HG03558 (cell line): Measurements from ENCODE around the gene P2RX5.
"Not testable (repeated sequence)": the region's sequence is repeated elsewhere in the genome, so short reads cannot be mapped to it uniquely, and the experiment has no call there.

Source experiments
- ATAC-seq: cut with Tn5 transposase; IDR thresholded peaks from one replicate; pipeline ENCODE4 v1.9.1; 2021; ENCODE audit warnings: moderate number of reproducible peaks; ENCODE audit not compliant: unreplicated experiment; ENCODE audit errors: extremely low read depth

The P2RX5 gene

GRCh38 chr17:3715296-3715695, 19.3 kb upstream of the P2RX5 start:
- no peak for ATAC-seq

GRCh38 chr17:3712811-3713463, 17.0 kb upstream of the P2RX5 start:
- no peak for ATAC-seq

- ATAC-seq = peak; percentile 80
These were observed 15.0 kb upstream of the P2RX5 start for GRCh38 chr17:3710951-3711383.

GRCh38 chr17:3708366-3708765, 12.4 kb upstream of the P2RX5 start:
- no peak for ATAC-seq

- not testable (repeated sequence) for ATAC-seq
These were observed 9.7 kb upstream of the P2RX5 start for GRCh38 chr17:3705718-3705984.

- ATAC-seq = no peak
These were observed 9.2 kb upstream of the P2RX5 start for GRCh38 chr17:3704931-3705717.

- not testable (repeated sequence) for ATAC-seq
These were observed 6.1 kb upstream of the P2RX5 start for GRCh38 chr17:3702041-3702539.

- ATAC-seq = no peak
These were observed 4.0 kb upstream of the P2RX5 start for GRCh38 chr17:3699951-3700350.

GRCh38 chr17:3698139-3698538, 2.2 kb upstream of the P2RX5 start:
- no peak for ATAC-seq

- ATAC-seq = no peak
These were observed 1.1 kb upstream of the P2RX5 start for GRCh38 chr17:3697103-3697476.

GRCh38 chr17:3695129-3695722, 729 bp downstream of the P2RX5 start:
- no peak for ATAC-seq

GRCh38 chr17:3693829-3694231, 2.1 kb downstream of the P2RX5 start:
- ATAC-seq = peak; percentile 37

GRCh38 chr17:3693141-3693540, 2.8 kb downstream of the P2RX5 start:
- ATAC-seq = no peak

- no peak for ATAC-seq
These were observed 3.6 kb downstream of the P2RX5 start for GRCh38 chr17:3692346-3692745.

GRCh38 chr17:3691617-3692067, 4.3 kb downstream of the P2RX5 start:
- ATAC-seq = no peak

GRCh38 chr17:3690094-3690715, 5.8 kb downstream of the P2RX5 start:
- ATAC-seq = no peak

GRCh38 chr17:3689262-3690093, 6.5 kb downstream of the P2RX5 start:
- no peak for ATAC-seq

GRCh38 chr17:3688852-3689261, 7.1 kb downstream of the P2RX5 start:
- no peak for ATAC-seq

- no peak for ATAC-seq
These were observed 7.9 kb downstream of the P2RX5 start for GRCh38 chr17:3688027-3688553.

- no peak for ATAC-seq
These were observed 10.8 kb downstream of the P2RX5 start for GRCh38 chr17:3685174-3685573.
